Neural progenitor cell (in vitro differentiated cells): ENCODE results near the gene CEACAM7.

ENCODE experiments used
- CTCF ChIP-seq: fragments of 200-600 bp; sonication (generic); IDR thresholded peaks from 2 replicates; pipeline ENCODE4 v1.5.1; 2017; ENCODE audit warnings: antibody characterized with exemption, mild to moderate bottlenecking
- EZH2phosphoT487 ChIP-seq: fragments of 200-600 bp; sonication (generic); IDR thresholded peaks from 2 replicates; pipeline ENCODE4 v1.6.1; 2017; ENCODE audit warnings: antibody characterized with exemption

GRCh38 chr19:41726493-41726892, 38.4 kb upstream of the CEACAM7 start:
- TF ChIP-seq CTCF = no peak
- no peak for TF ChIP-seq EZH2phosphoT487
